Neural cell (in vitro differentiated cells): ENCODE measurements around the gene TJP1. TPM values are rescaled to one million over a fixed set of nuclear protein-coding genes. Genes with fewer than 3 reads are reported as not detected.

ENCODE experiments used
- H2AFZ ChIP-seq: fragments of 200-600, 300-800 bp; sonication (generic), shearing (Covaris generic); 2 replicates; pipeline ENCODE4 v1.6.0; 2014; ENCODE audit warnings: low read depth, mild to moderate bottlenecking, antibody characterized with exemption, low read length, moderate library complexity
- H3F3A ChIP-seq: fragments of 200-600 bp; shearing (Covaris generic); 2 replicates; pipeline ENCODE4 v1.6.1; 2016; ENCODE audit warnings: mild to moderate bottlenecking, moderate library complexity, mixed read lengths, antibody characterized with exemption, low read length; ENCODE audit not compliant: insufficient read depth, poor library complexity, severe bottlenecking
- H3K27ac ChIP-seq: fragments of 200-600, 300-800 bp; sonication (generic), shearing (Covaris generic); 2 replicates; pipeline ENCODE4 v1.5.1; 2014; ENCODE audit warnings: mild to moderate bottlenecking, low read length, moderate library complexity
- H3K27me3 ChIP-seq: fragments of 300-800, 200-600 bp; sonication (generic), shearing (Covaris generic); 2 replicates; pipeline ENCODE4 v1.6.0; 2014; ENCODE audit warnings: mild to moderate bottlenecking, low read depth, low read length, moderate library complexity; ENCODE audit not compliant: insufficient read depth
- H3K36me3 ChIP-seq: fragments of 300-800, 200-600 bp; sonication (generic), shearing (Covaris generic); 2 replicates; pipeline ENCODE4 v1.5.1; 2014; ENCODE audit warnings: mild to moderate bottlenecking, antibody characterized with exemption, low read length, moderate library complexity; ENCODE audit not compliant: insufficient read depth
- H3K4me2 ChIP-seq: fragments of 300-800, 200-600 bp; sonication (generic), shearing (Covaris generic); 2 replicates; pipeline ENCODE4 v1.6.0; 2014; ENCODE audit warnings: mild to moderate bottlenecking, low read length
- H3K4me3 ChIP-seq: fragments of 300-800, 200-600 bp; sonication (generic), shearing (Covaris generic); 2 replicates; pipeline ENCODE4 v1.5.1; 2014; ENCODE audit warnings: mild to moderate bottlenecking, low read length, moderate library complexity
- H3K79me2 ChIP-seq: fragments of 200-600 bp; shearing (Covaris generic); replicated peaks from 2 replicates; pipeline ENCODE4 v1.6.0; 2014; ENCODE audit warnings: mild to moderate bottlenecking, low read length, moderate library complexity; ENCODE audit not compliant: insufficient read depth
- H3K9ac ChIP-seq: fragments of 300-800, 200-600 bp; sonication (generic), shearing (Covaris generic); 2 replicates; pipeline ENCODE4 v1.6.1; 2016; ENCODE audit warnings: mild to moderate bottlenecking, low read length, mixed read lengths
- H3K9me2 ChIP-seq: fragments of 200-600 bp; shearing (Covaris generic); 2 replicates; pipeline ENCODE4 v1.6.1; 2016; ENCODE audit warnings: mild to moderate bottlenecking, low read length, mixed read lengths; ENCODE audit not compliant: insufficient read depth
- H3K9me3 ChIP-seq: fragments of 200-600, 300-800 bp; sonication (generic), shearing (Covaris generic); 2 replicates; pipeline ENCODE4 v1.6.1; 2016; ENCODE audit warnings: mild to moderate bottlenecking, mixed run types, low read length, moderate library complexity, mixed read lengths
- H4K20me1 ChIP-seq: fragments of 200-600 bp; shearing (Covaris generic); 2 replicates; pipeline ENCODE4 v1.6.1; 2016; ENCODE audit warnings: mild to moderate bottlenecking, mixed run types; ENCODE audit not compliant: insufficient read depth
- EP300 ChIP-seq: fragments of 450-650 bp; conservative IDR thresholded peaks from 2 replicates; pipeline ENCODE4 v1.6.1; 2014; ENCODE audit warnings: antibody characterized with exemption, mild to moderate bottlenecking, moderate library complexity; ENCODE audit not compliant: poor library complexity, severe bottlenecking
- EZH2 ChIP-seq: fragments of 200-600, 300-800 bp; shearing (Covaris generic), sonication (generic); IDR thresholded peaks from 2 replicates; pipeline ENCODE4 v1.6.1; 2014; ENCODE audit warnings: antibody characterized with exemption, low read length, borderline replicate concordance, mild to moderate bottlenecking; ENCODE audit not compliant: insufficient read depth, poor library complexity, severe bottlenecking
- MXI1 ChIP-seq: fragments of 450-650 bp; conservative IDR thresholded peaks from 2 replicates; pipeline ENCODE4 v1.6.1; 2014; ENCODE audit warnings: antibody characterized with exemption, mild to moderate bottlenecking; ENCODE audit not compliant: poor library complexity, severe bottlenecking
- POLR2AphosphoS5 ChIP-seq: IDR thresholded peaks from 2 replicates; pipeline ENCODE4 v1.6.1; 2012
- RAD21 ChIP-seq: fragments of 450-650 bp; conservative IDR thresholded peaks from 2 replicates; pipeline ENCODE4 v1.6.1; 2014; ENCODE audit warnings: antibody characterized with exemption, mild to moderate bottlenecking, moderate library complexity
- SMC3 ChIP-seq: fragments of 450-650 bp; conservative IDR thresholded peaks from 2 replicates; pipeline ENCODE4 v1.6.1; 2014; ENCODE audit warnings: antibody characterized with exemption, mild to moderate bottlenecking, moderate library complexity; ENCODE audit not compliant: poor library complexity
- TAF1 ChIP-seq: IDR thresholded peaks from 2 replicates; pipeline ENCODE4 v1.6.1; 2012; ENCODE audit warnings: low read depth
- polyA plus RNA-seq: library from polyadenylated mRNA; depleted of rRNA; stranded (reverse); fragments of >200 nt; gene quantifications from 2 replicates; pipeline ENCODE4 v1.2.3, GENCODE V29; 2014
- TF ChIP-seq, protein P1 (sequence below): IDR thresholded peaks from 2 replicates; pipeline ENCODE4 v1.6.1; 2012; ENCODE audit warnings: borderline replicate concordance
- TF ChIP-seq, protein P2 (sequence below): fragments of 450-650 bp; IDR thresholded peaks from 2 replicates; pipeline ENCODE4 v1.5.1; 2014; ENCODE audit warnings: antibody characterized with exemption, mild to moderate bottlenecking, moderate library complexity; ENCODE audit not compliant: poor library complexity, severe bottlenecking

Gene TJP1
- polyA plus RNA-seq, 1 donor from 2014 or later: 6.2 TPM

DNA sequence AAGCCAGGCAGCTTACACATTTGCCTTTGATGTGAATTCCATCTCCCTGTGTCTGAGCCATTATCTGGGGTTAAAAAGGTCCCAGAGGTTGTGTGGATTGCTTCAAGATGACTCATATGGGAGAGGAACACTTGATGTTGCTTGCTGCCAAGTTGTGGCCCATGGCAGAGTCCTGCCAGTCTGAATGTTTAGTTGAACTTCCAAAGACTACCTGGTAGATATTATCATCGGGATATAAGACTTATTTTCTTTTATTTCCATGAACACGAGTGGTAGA, 85.6 kb downstream of the TJP1 start:
- H3K36me3 ChIP-seq: no peaks in the 10 kb centered on the region

DNA sequence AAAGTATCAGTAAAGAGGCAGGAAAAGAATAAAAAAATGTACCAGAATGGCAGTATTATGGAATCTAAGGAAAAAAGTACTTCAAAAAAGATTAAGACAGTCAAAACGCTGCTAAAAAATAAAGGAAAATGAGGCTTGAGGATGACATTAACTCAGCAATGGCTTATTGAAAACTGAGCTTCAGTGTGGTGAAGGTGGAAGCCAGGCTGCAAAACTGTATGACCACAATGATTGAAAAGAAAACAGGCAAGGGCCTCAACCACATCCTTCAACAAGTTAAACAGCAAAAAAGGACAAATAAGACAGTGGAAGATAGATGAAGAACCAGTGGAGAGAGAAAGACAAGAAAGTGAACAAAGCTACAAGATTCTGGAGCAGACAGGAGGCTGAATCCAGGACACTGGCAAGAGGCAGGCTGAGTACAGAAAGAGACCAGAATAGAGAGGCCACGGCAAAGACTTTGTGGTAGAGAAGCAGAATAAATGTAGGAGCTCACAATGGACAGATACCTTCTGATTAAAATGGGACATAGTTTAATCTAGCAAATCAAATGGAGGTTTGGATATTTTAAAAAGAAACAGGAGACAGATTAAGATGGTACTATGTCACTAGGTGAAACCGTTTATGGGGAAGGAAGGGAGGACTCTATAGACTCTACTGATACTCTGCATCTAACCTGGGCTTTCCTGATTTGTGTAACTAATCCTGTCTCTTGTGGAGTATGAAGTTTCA, 86.1 kb downstream of the TJP1 start:
- Histone ChIP-seq H3K9me2 (no peaks in the 10 kb centered on the region), H4K20me1 (no peaks in the 10 kb centered on the region), H3K4me3 (no peak overlapping the region), H3K36me3 (no peaks in the 10 kb centered on the region), H3K4me2 (no peak overlapping the region), H3K9me3 (no peaks in the 10 kb centered on the region), H3K9ac (no peak overlapping the region), H3K27me3 (no peaks in the 10 kb centered on the region), H3F3A (no peaks in the 10 kb centered on the region), H2AFZ (no peak overlapping the region), H3K27ac (no peak overlapping the region), H3K79me2 (no peaks in the 10 kb centered on the region)
- no peak for TF ChIP-seq MXI1
- no peak for TF ChIP-seq EZH2
- TF ChIP-seq SMC3: no peak
- no peak for TF ChIP-seq EP300
- TF ChIP-seq, protein P1, sequence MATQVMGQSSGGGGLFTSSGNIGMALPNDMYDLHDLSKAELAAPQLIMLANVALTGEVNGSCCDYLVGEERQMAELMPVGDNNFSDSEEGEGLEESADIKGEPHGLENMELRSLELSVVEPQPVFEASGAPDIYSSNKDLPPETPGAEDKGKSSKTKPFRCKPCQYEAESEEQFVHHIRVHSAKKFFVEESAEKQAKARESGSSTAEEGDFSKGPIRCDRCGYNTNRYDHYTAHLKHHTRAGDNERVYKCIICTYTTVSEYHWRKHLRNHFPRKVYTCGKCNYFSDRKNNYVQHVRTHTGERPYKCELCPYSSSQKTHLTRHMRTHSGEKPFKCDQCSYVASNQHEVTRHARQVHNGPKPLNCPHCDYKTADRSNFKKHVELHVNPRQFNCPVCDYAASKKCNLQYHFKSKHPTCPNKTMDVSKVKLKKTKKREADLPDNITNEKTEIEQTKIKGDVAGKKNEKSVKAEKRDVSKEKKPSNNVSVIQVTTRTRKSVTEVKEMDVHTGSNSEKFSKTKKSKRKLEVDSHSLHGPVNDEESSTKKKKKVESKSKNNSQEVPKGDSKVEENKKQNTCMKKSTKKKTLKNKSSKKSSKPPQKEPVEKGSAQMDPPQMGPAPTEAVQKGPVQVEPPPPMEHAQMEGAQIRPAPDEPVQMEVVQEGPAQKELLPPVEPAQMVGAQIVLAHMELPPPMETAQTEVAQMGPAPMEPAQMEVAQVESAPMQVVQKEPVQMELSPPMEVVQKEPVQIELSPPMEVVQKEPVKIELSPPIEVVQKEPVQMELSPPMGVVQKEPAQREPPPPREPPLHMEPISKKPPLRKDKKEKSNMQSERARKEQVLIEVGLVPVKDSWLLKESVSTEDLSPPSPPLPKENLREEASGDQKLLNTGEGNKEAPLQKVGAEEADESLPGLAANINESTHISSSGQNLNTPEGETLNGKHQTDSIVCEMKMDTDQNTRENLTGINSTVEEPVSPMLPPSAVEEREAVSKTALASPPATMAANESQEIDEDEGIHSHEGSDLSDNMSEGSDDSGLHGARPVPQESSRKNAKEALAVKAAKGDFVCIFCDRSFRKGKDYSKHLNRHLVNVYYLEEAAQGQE: no peak
- no peak for TF ChIP-seq RAD21
- TF ChIP-seq, protein P2, sequence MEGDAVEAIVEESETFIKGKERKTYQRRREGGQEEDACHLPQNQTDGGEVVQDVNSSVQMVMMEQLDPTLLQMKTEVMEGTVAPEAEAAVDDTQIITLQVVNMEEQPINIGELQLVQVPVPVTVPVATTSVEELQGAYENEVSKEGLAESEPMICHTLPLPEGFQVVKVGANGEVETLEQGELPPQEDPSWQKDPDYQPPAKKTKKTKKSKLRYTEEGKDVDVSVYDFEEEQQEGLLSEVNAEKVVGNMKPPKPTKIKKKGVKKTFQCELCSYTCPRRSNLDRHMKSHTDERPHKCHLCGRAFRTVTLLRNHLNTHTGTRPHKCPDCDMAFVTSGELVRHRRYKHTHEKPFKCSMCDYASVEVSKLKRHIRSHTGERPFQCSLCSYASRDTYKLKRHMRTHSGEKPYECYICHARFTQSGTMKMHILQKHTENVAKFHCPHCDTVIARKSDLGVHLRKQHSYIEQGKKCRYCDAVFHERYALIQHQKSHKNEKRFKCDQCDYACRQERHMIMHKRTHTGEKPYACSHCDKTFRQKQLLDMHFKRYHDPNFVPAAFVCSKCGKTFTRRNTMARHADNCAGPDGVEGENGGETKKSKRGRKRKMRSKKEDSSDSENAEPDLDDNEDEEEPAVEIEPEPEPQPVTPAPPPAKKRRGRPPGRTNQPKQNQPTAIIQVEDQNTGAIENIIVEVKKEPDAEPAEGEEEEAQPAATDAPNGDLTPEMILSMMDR: no peak
- TF ChIP-seq TAF1: no peak
- no peak for TF ChIP-seq POLR2AphosphoS5

More for the DNA sequence above, 85.6 kb downstream of the TJP1 start:
- no peak overlapping the region for H3K4me2 ChIP-seq
- H3F3A ChIP-seq: no peaks in the 10 kb centered on the region
- H4K20me1 ChIP-seq: no peaks in the 10 kb centered on the region
- no peaks in the 10 kb centered on the region for H3K79me2 ChIP-seq
- TF ChIP-seq EP300 (no peak), RAD21 (no peak), MXI1 (no peak), EZH2 (no peak), POLR2AphosphoS5 (no peak), TAF1 (no peak), SMC3 (no peak)
- TF ChIP-seq, protein P1: no peak
- TF ChIP-seq, protein P2: no peak
- H3K9me2 ChIP-seq: no peaks in the 10 kb centered on the region
- no peak overlapping the region for H3K27ac ChIP-seq
- H3K9me3 ChIP-seq: no peaks in the 10 kb centered on the region
- H3K4me3 ChIP-seq: no peak overlapping the region
- no peaks in the 10 kb centered on the region for H3K27me3 ChIP-seq
- H3K9ac ChIP-seq: no peak overlapping the region
- H2AFZ ChIP-seq: no peak overlapping the region
